IPS-18a (cell line): Measurements from ENCODE around the gene LDLRAP1.

Experiments
- H3K27ac ChIP-seq: one replicate; pipeline ENCODE4 v1.5.1; 2013; ENCODE audit warnings: low read length
- H3K27me3 ChIP-seq: one replicate; pipeline ENCODE4 v1.6.1; 2013; ENCODE audit warnings: mild to moderate bottlenecking, low read length; ENCODE audit not compliant: control insufficient read depth, insufficient read depth
- H3K36me3 ChIP-seq: one replicate; pipeline ENCODE4 v1.6.1; 2013; ENCODE audit warnings: low read depth, low read length; ENCODE audit not compliant: control insufficient read depth
- H3K4me1 ChIP-seq: one replicate; pipeline ENCODE4 v1.6.1; 2013; ENCODE audit warnings: low read depth, low read length; ENCODE audit not compliant: control insufficient read depth
- H3K4me3 ChIP-seq: one replicate; pipeline ENCODE4 v1.5.1; 2013; ENCODE audit warnings: low read length
- H3K9ac ChIP-seq: one replicate; pipeline ENCODE4 v1.6.1; 2013; ENCODE audit warnings: mild to moderate bottlenecking, low read length, moderate library complexity
- H3K9me3 ChIP-seq: one replicate; pipeline ENCODE4 v1.6.1; 2013; ENCODE audit warnings: low read depth, low read length; ENCODE audit not compliant: control insufficient read depth

LDLRAP1 gene

GRCh38 chr1:25527226-25527846, 16.1 kb upstream of the LDLRAP1 start:
- H3K9ac ChIP-seq, result no peak overlapping the region
- no peaks in the 10 kb centered on the region for H3K9me3 ChIP-seq
- no peaks in the 10 kb centered on the region for H3K36me3 ChIP-seq
- no peaks in the 10 kb centered on the region for H3K27me3 ChIP-seq
- H3K4me1 ChIP-seq, result no peaks in the 10 kb centered on the region
- H3K27ac ChIP-seq, result no peak overlapping the region
- H3K4me3 ChIP-seq, result no peak overlapping the region

GRCh38 chr1:25527946-25528595, 15.3 kb upstream of the LDLRAP1 start:
- no peaks in the 10 kb centered on the region for H3K36me3 ChIP-seq
- H3K27ac ChIP-seq, result no peak overlapping the region
- no peak overlapping the region for H3K9ac ChIP-seq
- H3K9me3 ChIP-seq, result no peaks in the 10 kb centered on the region
- H3K27me3 ChIP-seq, result no peaks in the 10 kb centered on the region
- no peaks in the 10 kb centered on the region for H3K4me1 ChIP-seq
- no peak overlapping the region for H3K4me3 ChIP-seq

GRCh38 chr1:25528881-25529517, 14.4 kb upstream of the LDLRAP1 start:
- Histone ChIP-seq H3K27me3 (no peaks in the 10 kb centered on the region), H3K27ac (no peak overlapping the region), H3K4me3 (no peak overlapping the region), H3K36me3 (no peaks in the 10 kb centered on the region), H3K9me3 (no peaks in the 10 kb centered on the region), H3K9ac (no peak overlapping the region), H3K4me1 (no peaks in the 10 kb centered on the region)

GRCh38 chr1:25529518-25530185, 13.8 kb upstream of the LDLRAP1 start:
- no peak overlapping the region for H3K4me3 ChIP-seq
- H3K27ac ChIP-seq, result no peak overlapping the region
- H3K9me3 ChIP-seq, result no peaks in the 10 kb centered on the region
- no peak overlapping the region for H3K9ac ChIP-seq
- H3K27me3 ChIP-seq, result no peaks in the 10 kb centered on the region
- no peaks in the 10 kb centered on the region for H3K4me1 ChIP-seq
- no peaks in the 10 kb centered on the region for H3K36me3 ChIP-seq

GRCh38 chr1:25530186-25531081, 13.0 kb upstream of the LDLRAP1 start:
- H3K27ac ChIP-seq, result no peak overlapping the region
- no peak overlapping the region for H3K4me3 ChIP-seq
- H3K9me3 ChIP-seq, result no peaks in the 10 kb centered on the region
- H3K36me3 ChIP-seq, result no peaks in the 10 kb centered on the region
- H3K4me1 ChIP-seq, result no peaks in the 10 kb centered on the region
- no peak overlapping the region for H3K9ac ChIP-seq
- no peaks in the 10 kb centered on the region for H3K27me3 ChIP-seq

GRCh38 chr1:25531082-25531461, 12.3 kb upstream of the LDLRAP1 start:
- Histone ChIP-seq H3K27ac (no peak overlapping the region), H3K9ac (no peak overlapping the region), H3K4me3 (no peak overlapping the region), H3K9me3 (no peaks in the 10 kb centered on the region), H3K27me3 (no peaks in the 10 kb centered on the region), H3K4me1 (no peaks in the 10 kb centered on the region), H3K36me3 (no peaks in the 10 kb centered on the region)

- no peak overlapping the region for H3K9ac ChIP-seq
- H3K4me3 ChIP-seq, result no peak overlapping the region
- no peaks in the 10 kb centered on the region for H3K36me3 ChIP-seq
- no peaks in the 10 kb centered on the region for H3K9me3 ChIP-seq
- no peak overlapping the region for H3K27ac ChIP-seq
- peaks cover 3% of the 10 kb centered on the region for H3K4me1 ChIP-seq
- H3K27me3 ChIP-seq, result no peaks in the 10 kb centered on the region
Measured at GRCh38 chr1:25532970-25533369, 10.4 kb upstream of the LDLRAP1 start.

GRCh38 chr1:25533775-25534409, 9.5 kb upstream of the LDLRAP1 start:
- Histone ChIP-seq H3K36me3 (no peaks in the 10 kb centered on the region), H3K27ac (no peak overlapping the region), H3K9ac (no peak overlapping the region), H3K27me3 (no peaks in the 10 kb centered on the region), H3K4me3 (no peak overlapping the region), H3K4me1 (peaks cover 3% of the 10 kb centered on the region), H3K9me3 (no peaks in the 10 kb centered on the region)

GRCh38 chr1:25534410-25534788, 9.0 kb upstream of the LDLRAP1 start:
- no peaks in the 10 kb centered on the region for H3K36me3 ChIP-seq
- H3K27me3 ChIP-seq, result no peaks in the 10 kb centered on the region
- no peaks in the 10 kb centered on the region for H3K9me3 ChIP-seq
- no peak overlapping the region for H3K27ac ChIP-seq
- H3K4me3 ChIP-seq, result no peak overlapping the region
- H3K9ac ChIP-seq, result no peak overlapping the region
- peaks cover 3% of the 10 kb centered on the region for H3K4me1 ChIP-seq

- Histone ChIP-seq H3K27me3 (no peaks in the 10 kb centered on the region), H3K27ac (no peak overlapping the region), H3K9ac (no peak overlapping the region), H3K36me3 (no peaks in the 10 kb centered on the region), H3K4me3 (no peak overlapping the region), H3K4me1 (peaks cover 3% of the 10 kb centered on the region), H3K9me3 (no peaks in the 10 kb centered on the region)
Measured at GRCh38 chr1:25536124-25536523, 7.3 kb upstream of the LDLRAP1 start.
